GM12891 (cell line): Measurements from ENCODE around the gene SDK1.

Experiments used
- PAX5 ChIP-seq: IDR thresholded peaks from 2 replicates; pipeline ENCODE4 v1.6.1; 2011; ENCODE audit warnings: low read length, moderate library complexity, mild to moderate bottlenecking; ENCODE audit not compliant: insufficient read depth, severe bottlenecking
- POLR2A ChIP-seq: IDR thresholded peaks from 2 replicates; pipeline ENCODE4 v1.6.1; 2011; ENCODE audit warnings: low read depth, low read length, control low read depth
- POLR2AphosphoS5 ChIP-seq: IDR thresholded peaks from 2 replicates; pipeline ENCODE4 v1.6.1; 2011; ENCODE audit warnings: low read depth, low read length, control low read depth
- SPI1 ChIP-seq: IDR thresholded peaks from 2 replicates; pipeline ENCODE4 v1.6.1; 2011; ENCODE audit warnings: low read depth, low read length, control low read depth
- TAF1 ChIP-seq: IDR thresholded peaks from 2 replicates; pipeline ENCODE4 v1.6.1; 2011; ENCODE audit warnings: low read depth, low read length, control low read depth

DNA sequence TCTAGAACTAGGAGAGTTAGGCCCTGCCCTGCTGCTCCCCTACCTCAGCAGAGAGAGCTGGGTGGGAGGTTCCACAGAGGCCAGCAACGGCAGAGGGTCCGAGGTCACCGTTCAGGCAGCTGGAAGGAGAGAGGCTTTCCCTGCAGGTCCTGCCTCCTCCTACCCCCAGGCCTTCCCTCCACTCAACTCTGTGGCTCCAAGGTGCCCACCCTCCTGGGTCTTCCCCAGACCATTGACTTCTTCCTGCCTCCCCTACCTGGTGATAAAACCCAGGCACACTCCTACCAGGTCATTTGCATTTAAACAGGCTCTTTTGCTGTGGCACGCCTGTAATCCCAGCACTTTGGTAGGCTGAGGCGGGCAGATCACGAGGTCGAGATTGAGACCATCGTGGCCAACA, 865.8 kb downstream of the SDK1 start:
- no peak for TF ChIP-seq POLR2AphosphoS5
- no peak for TF ChIP-seq POLR2A
- TF ChIP-seq TAF1 = no peak
- TF ChIP-seq SPI1 = no peak
- TF ChIP-seq PAX5 = no peak
